Prostate gland (tissue), 2 donors: ENCODE results near the gene STK11. TPM values are rescaled to one million over a fixed set of nuclear protein-coding genes. Genes with fewer than 3 reads are reported as not detected.
"Not testable (repeated sequence)": the region's sequence is repeated elsewhere in the genome, so short reads cannot be mapped to it uniquely, and the experiment has no call there.

Source experiments
- DNase-seq: peaks from one replicate; pipeline ENCODE4 v3.0.0-alpha.2; 2019; ENCODE audit warnings: low spot score
- H3K27ac ChIP-seq, 2 donors: fragments of 200-600 bp; sonication (generic); 2 replicates each; pipeline ENCODE4 v1.5.1; 2017 to 2019
- H3K27me3 ChIP-seq: fragments of 200-600 bp; sonication (generic); replicated peaks from 2 replicates; pipeline ENCODE4 v1.5.1; 2019; ENCODE audit not compliant: insufficient read depth
- H3K36me3 ChIP-seq, 2 donors: fragments of 200-600 bp; sonication (generic); 1 replicate in 1 of 2; 2 replicates in 1 of 2; pipeline versions ENCODE4 v1.5.1 to v1.8.1; 2017 to 2019
- H3K4me1 ChIP-seq: fragments of 200-600 bp; sonication (generic); replicated peaks from 2 replicates; pipeline ENCODE4 v1.5.1; 2019
- H3K4me3 ChIP-seq, 2 donors: fragments of 200-600 bp; sonication (generic); 2 replicates each; pipeline ENCODE4 v1.5.1; 2017 to 2019
- H3K9me3 ChIP-seq: fragments of 200-600 bp; sonication (generic); 2 replicates; pipeline ENCODE4 v1.5.1; 2017
- CTCF ChIP-seq, 4 experiments: fragments of 200-600 bp in 2 of 4; fragments of 450-650 bp in 2 of 4; sonication (generic) in 2 of 4; IDR thresholded peaks; 1 replicate in 3 of 4; 2 replicates in 1 of 4; pipeline ENCODE4 v1.5.1; 2016 to 2019; ENCODE audit warnings: antibody characterized with exemption in 4 of 4, mild to moderate bottlenecking in 2 of 4, moderate library complexity in 2 of 4
- POLR2A ChIP-seq: fragments of 450-650 bp; IDR thresholded peaks from one replicate; pipeline ENCODE4 v1.6.1; 2016; ENCODE audit warnings: antibody characterized with exemption, mild to moderate bottlenecking
- POLR2AphosphoS5 ChIP-seq: sonication (generic); formaldehyde crosslinking; IDR thresholded peaks from one replicate; pipeline ENCODE4 v1.6.1; 2017; ENCODE audit warnings: antibody characterized with exemption
- WGBS: methylation state at CpG from one replicate; pipeline ENCODE4 v1.1.5; 2018; 5-methylcytosine and 5-hydroxymethylcytosine counted together
- intact Hi-C: fragments of 100-400 bp; cut with DNase I; formaldehyde crosslinking; loops from one replicate; pipeline ENCODE4 v1.14.2; 2022
- total RNA-seq, 2 donors: library from RNA; depleted of rRNA; stranded (reverse); fragments of >200 nt; gene quantifications; one replicate each; pipeline ENCODE4 v1.1.0, GENCODE V29; 2016

Gene STK11
- total RNA-seq, 2 donors from 2014 or later = 75.1 to 157 TPM

- intact Hi-C loops = no loop called here
- TF ChIP-seq CTCF (IDR thresholded peaks at IDR 0.05) = no peak
- TF ChIP-seq POLR2A = no peak
- TF ChIP-seq POLR2AphosphoS5 = no peak
- no peaks in the 10 kb centered on the region for H3K4me1 ChIP-seq
- no peaks in the 10 kb centered on the region for H3K9me3 ChIP-seq
- H3K27ac ChIP-seq = peak overlapping the region; percentile 72 to 76
- H3K27me3 ChIP-seq = no peaks in the 10 kb centered on the region
- no peak overlapping the region for H3K4me3 ChIP-seq
- H3K36me3 ChIP-seq = no peaks in the 10 kb centered on the region
- 93% methylated on average over 10 of the region's 10 CpGs for WGBS
- DNase-seq = no peak
Observed at GRCh38 chr19:1182068-1182467, 23.5 kb upstream of the STK11 start.

GRCh38 chr19:1182727-1183126, 22.9 kb upstream of the STK11 start:
- no peaks in the 10 kb centered on the region for H3K27me3 ChIP-seq
- no peak overlapping the region for H3K27ac ChIP-seq
- no peaks in the 10 kb centered on the region for H3K36me3 ChIP-seq
- intact Hi-C loops = no loop called here
- H3K4me1 ChIP-seq = no peaks in the 10 kb centered on the region
- DNase-seq = no peak
- 91% methylated on average over 11 of the region's 11 CpGs for WGBS
- no peak for TF ChIP-seq POLR2A
- TF ChIP-seq CTCF (IDR thresholded peaks at IDR 0.05) = no peak
- TF ChIP-seq POLR2AphosphoS5 = no peak
- no peaks in the 10 kb centered on the region for H3K9me3 ChIP-seq
- no peak overlapping the region for H3K4me3 ChIP-seq

GRCh38 chr19:1183543-1184172, 21.9 kb upstream of the STK11 start:
- intact Hi-C loops = no loop called here
- Histone ChIP-seq H3K4me1 (no peaks in the 10 kb centered on the region), H3K27ac (no peak overlapping the region)

GRCh38 chr19:1189419-1189818, 16.2 kb upstream of the STK11 start:
- intact Hi-C loops = no loop called here
- TF ChIP-seq POLR2A (no peak), POLR2AphosphoS5 (no peak), CTCF (IDR thresholded peaks at IDR 0.05) (no peak)
- no peaks in the 10 kb centered on the region for H3K9me3 ChIP-seq
- H3K4me3 ChIP-seq = no peak overlapping the region
- DNase-seq = no peak
- H3K27ac ChIP-seq = no peak overlapping the region
- H3K4me1 ChIP-seq = no peaks in the 10 kb centered on the region
- WGBS = 77% methylated on average over 9 of the region's 9 CpGs
- no peaks in the 10 kb centered on the region for H3K27me3 ChIP-seq
- H3K36me3 ChIP-seq = no peaks in the 10 kb centered on the region

More at GRCh38 chr19:1183543-1184172, 21.9 kb upstream of the STK11 start:
- H3K4me3 ChIP-seq = no peak overlapping the region
- no peaks in the 10 kb centered on the region for H3K27me3 ChIP-seq
- 68% methylated on average over 19 of the region's 19 CpGs for WGBS
- TF ChIP-seq POLR2A (no peak), POLR2AphosphoS5 (no peak)
- no peak for DNase-seq
- H3K9me3 ChIP-seq = no peaks in the 10 kb centered on the region
- H3K36me3 ChIP-seq = no peaks in the 10 kb centered on the region

GRCh38 chr19:1199531-1199930, 6.0 kb upstream of the STK11 start:
- TF ChIP-seq POLR2A (no peak), POLR2AphosphoS5 (no peak), CTCF (IDR thresholded peaks at IDR 0.05) (no peak)
- DNase-seq = no peak
- H3K27ac ChIP-seq = no peak overlapping the region
- intact Hi-C loops = no loop called here
- WGBS = 91% methylated on average over 10 of the region's 10 CpGs
- no peaks in the 10 kb centered on the region for H3K4me1 ChIP-seq
- H3K36me3 ChIP-seq = no peaks in the 10 kb centered on the region
- no peaks in the 10 kb centered on the region for H3K27me3 ChIP-seq
- H3K4me3 ChIP-seq = no peak overlapping the region
- H3K9me3 ChIP-seq = no peaks in the 10 kb centered on the region

- DNase-seq, intact Hi-C loops, H3K36me3 ChIP-seq, H3K9me3 ChIP-seq, H3K27me3 ChIP-seq, H3K27ac ChIP-seq, H3K4me3 ChIP-seq, H3K4me1 ChIP-seq: not testable (repeated sequence)
- WGBS = 88% methylated on average over 4 of the region's 4 CpGs
Observed at GRCh38 chr19:1200614-1201013, 5.0 kb upstream of the STK11 start.
